HAP-1 (cell line): ENCODE measurements around the gene ACADSB.

Experiments
- DNase-seq, 2 experiments: peaks; one replicate each; pipeline ENCODE4 v3.0.0-alpha.2; 2016 to 2020; ENCODE audit warnings: low spot score in 2 of 2
- H3K27me3 ChIP-seq: fragments of 250-450 bp; sonication (Bioruptor Pico); 2 replicates; pipeline ENCODE4 v1.5.1; 2020; ENCODE audit warnings: low read depth, mild to moderate bottlenecking, moderate library complexity
- H3K36me3 ChIP-seq: fragments of 250-450 bp; sonication (Bioruptor Pico); replicated peaks from 2 replicates; pipeline ENCODE4 v1.5.1; 2020; ENCODE audit warnings: mild to moderate bottlenecking
- H3K4me1 ChIP-seq: fragments of 250-450 bp; sonication (Bioruptor Pico); 2 replicates; pipeline ENCODE4 v1.5.1; 2020; ENCODE audit warnings: mild to moderate bottlenecking
- H3K4me3 ChIP-seq: fragments of 250-450 bp; sonication (Bioruptor Pico); 2 replicates; pipeline ENCODE4 v1.5.1; 2020; ENCODE audit warnings: mild to moderate bottlenecking, moderate library complexity
- H3K9me3 ChIP-seq: fragments of 250-450 bp; sonication (Bioruptor Pico); 2 replicates; pipeline ENCODE4 v1.5.1; 2020; ENCODE audit warnings: mild to moderate bottlenecking, moderate library complexity
- in situ Hi-C: fragments of 300-500 bp; cut with MboI; formaldehyde crosslinking; loops from 3 replicates; pipeline ENCODE4 v1.14.3; 2020; ENCODE audit warnings: low sequenced_read_pairs, inconsistent platforms, mixed read lengths

Gene ACADSB

DNA sequence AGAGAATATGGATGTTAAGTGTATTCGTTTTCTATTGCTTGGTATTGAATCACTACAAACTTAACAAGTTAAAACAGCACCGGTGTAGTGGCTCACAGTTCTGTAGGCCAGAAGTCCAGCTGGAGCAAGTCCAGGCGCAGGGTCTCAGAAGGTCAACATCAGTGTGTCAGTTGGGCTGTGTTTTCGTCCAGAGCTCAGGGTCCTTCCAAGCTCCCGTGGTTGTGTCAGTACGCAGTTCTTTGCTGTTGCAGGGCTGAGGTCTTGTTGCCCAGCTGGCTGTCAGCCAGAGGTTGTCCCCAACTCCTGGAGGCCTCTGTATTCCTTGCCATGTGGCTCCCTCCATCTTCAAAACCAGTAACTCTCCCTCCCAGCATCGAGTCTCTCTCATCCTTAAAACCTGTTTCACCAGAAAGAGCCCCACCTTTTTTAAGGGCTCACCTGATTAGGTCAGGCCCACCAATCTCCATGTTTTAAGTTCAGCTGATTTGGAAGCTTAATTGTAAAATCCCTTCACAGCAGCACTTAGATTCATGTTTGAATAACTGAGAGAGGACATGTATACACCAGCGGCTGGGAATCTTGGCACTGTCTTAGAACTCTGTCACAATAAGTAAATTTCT lies 26.8 kb downstream of the ACADSB start:
- H3K9me3 ChIP-seq, result no peaks in the 10 kb centered on the region
- no peak overlapping the region for H3K4me3 ChIP-seq
- in situ Hi-C loops, result no loop called here
- 0 out of 2 replicates have a peak, but pooled peaks cover 2% of the 10 kb centered on the region for H3K4me1 ChIP-seq
- no peaks in the 10 kb centered on the region for H3K36me3 ChIP-seq
- no peak for DNase-seq
- no peaks in the 10 kb centered on the region for H3K27me3 ChIP-seq

DNA sequence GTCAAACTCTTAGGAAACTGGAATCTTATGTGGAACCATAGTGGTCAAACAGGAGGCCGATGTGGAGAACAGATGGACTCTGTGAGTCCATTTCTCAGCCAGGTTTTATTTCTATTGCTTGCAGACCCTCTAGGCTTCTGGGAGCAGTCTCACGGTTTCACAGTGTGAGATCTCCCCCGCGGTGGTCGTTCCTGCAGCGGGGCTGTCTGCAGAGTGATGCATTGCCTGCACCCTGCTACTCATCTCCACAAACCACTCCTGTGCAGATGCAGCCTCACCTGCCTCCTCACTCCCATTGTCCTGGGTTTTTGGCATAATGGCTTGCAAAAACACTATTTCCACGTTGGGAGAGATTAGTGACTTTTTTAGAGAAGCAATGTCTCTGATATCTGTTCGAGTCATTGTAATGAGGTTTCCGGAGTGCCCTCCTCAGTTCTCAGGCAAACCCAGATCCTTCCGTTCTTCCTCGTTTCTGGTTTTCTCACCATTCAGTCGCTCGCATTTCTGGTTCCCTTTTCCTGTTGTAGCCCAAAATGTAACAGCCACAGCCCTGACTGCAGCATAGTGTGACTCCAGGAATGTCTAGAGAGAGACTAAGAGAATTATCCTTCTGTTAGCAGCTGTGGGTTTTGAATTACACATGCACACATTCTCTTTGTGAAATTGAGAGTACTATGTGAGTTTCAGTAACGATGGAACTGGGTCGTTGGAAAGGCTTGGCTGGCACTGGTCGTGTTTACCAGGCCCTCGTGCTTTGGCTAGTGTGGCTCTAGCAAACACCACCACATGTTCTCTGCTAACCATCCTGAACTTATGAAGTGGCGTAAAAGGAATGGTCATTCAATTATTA lies 30.2 kb downstream of the ACADSB start:
- Histone ChIP-seq H3K4me3 (no peak overlapping the region), H3K36me3 (0 out of 2 replicates have a peak, but pooled peaks cover 2% of the 10 kb centered on the region), H3K4me1 (no peaks in the 10 kb centered on the region), H3K9me3 (no peaks in the 10 kb centered on the region), H3K27me3 (no peaks in the 10 kb centered on the region)
- no peak for DNase-seq
- in situ Hi-C loops, result no loop called here

GRCh38 chr10:123039632-123039930 lies 30.8 kb downstream of the ACADSB start:
- Histone ChIP-seq H3K9me3 (no peaks in the 10 kb centered on the region), H3K4me1 (no peaks in the 10 kb centered on the region), H3K4me3 (no peak overlapping the region), H3K36me3 (0 out of 2 replicates have a peak, but pooled peaks cover 2% of the 10 kb centered on the region), H3K27me3 (no peaks in the 10 kb centered on the region)
- DNase-seq, result no peak
- in situ Hi-C loops, result no loop called here

- H3K36me3 ChIP-seq, result 0 out of 2 replicates have a peak, but pooled peaks cover 4% of the 10 kb centered on the region
- H3K4me1 ChIP-seq, result no peaks in the 10 kb centered on the region
- H3K9me3 ChIP-seq, result no peaks in the 10 kb centered on the region
- H3K4me3 ChIP-seq, result no peak overlapping the region
- in situ Hi-C loops, result loop anchor here (10.0 kb wide), 2 partner anchors 92 to 512 kb away; partner anchors contain the start of gene HMX3
- no peak for DNase-seq
- no peaks in the 10 kb centered on the region for H3K27me3 ChIP-seq
Observed at GRCh38 chr10:123042708-123043408, 34.1 kb downstream of the ACADSB start.

GRCh38 chr10:123043409-123043925 lies 34.7 kb downstream of the ACADSB start:
- H3K4me3 ChIP-seq, result no peak overlapping the region
- in situ Hi-C loops, result loop anchor here (10.0 kb wide), 2 partner anchors 91 to 511 kb away; partner anchors contain the start of gene HMX3
- no peaks in the 10 kb centered on the region for H3K27me3 ChIP-seq
- no peaks in the 10 kb centered on the region for H3K9me3 ChIP-seq
- no peaks in the 10 kb centered on the region for H3K4me1 ChIP-seq
- peak; percentile 55 to 67 for DNase-seq
- H3K36me3 ChIP-seq, result 0 out of 2 replicates have a peak, but pooled peaks cover 4% of the 10 kb centered on the region

DNA sequence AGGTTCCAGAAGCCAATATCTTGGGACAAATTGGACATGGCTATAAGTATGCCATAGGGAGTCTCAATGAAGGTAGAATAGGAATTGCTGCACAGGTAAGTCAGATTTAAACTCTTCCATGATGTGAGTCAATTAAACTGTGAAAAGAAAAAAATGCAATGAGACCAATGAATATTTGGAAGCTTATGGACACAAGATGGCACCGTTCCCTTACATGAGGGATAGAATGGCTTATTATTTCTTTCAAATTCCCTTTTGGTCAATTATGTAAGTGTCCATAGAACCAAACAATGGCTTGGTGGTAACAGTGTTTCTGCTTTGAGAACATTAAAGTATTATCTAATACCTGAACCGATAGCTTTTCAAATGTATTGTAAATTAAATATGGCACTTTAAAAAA lies 35.6 kb downstream of the ACADSB start:
- DNase-seq, result no peak
- Histone ChIP-seq H3K36me3 (peaks cover 4% of the 10 kb centered on the region; the same call in 1 of the 2 replicates), H3K4me1 (no peaks in the 10 kb centered on the region), H3K27me3 (no peaks in the 10 kb centered on the region), H3K4me3 (no peak overlapping the region), H3K9me3 (no peaks in the 10 kb centered on the region)
- in situ Hi-C loops, result loop anchor here (10.0 kb wide), 2 partner anchors 90 to 510 kb away; partner anchors contain the start of gene HMX3

- in situ Hi-C loops, result loop anchor here (10.0 kb wide), 2 partner anchors 89 to 509 kb away; partner anchors contain the start of gene HMX3
- no peaks in the 10 kb centered on the region for H3K27me3 ChIP-seq
- H3K4me1 ChIP-seq, result no peaks in the 10 kb centered on the region
- DNase-seq, result no peak
- H3K9me3 ChIP-seq, result no peaks in the 10 kb centered on the region
- H3K36me3 ChIP-seq, result peaks cover 8% of the 10 kb centered on the region; the same call in 1 of the 2 replicates
- H3K4me3 ChIP-seq, result no peak overlapping the region
Observed at GRCh38 chr10:123045961-123046731, 37.3 kb downstream of the ACADSB start.

DNA sequence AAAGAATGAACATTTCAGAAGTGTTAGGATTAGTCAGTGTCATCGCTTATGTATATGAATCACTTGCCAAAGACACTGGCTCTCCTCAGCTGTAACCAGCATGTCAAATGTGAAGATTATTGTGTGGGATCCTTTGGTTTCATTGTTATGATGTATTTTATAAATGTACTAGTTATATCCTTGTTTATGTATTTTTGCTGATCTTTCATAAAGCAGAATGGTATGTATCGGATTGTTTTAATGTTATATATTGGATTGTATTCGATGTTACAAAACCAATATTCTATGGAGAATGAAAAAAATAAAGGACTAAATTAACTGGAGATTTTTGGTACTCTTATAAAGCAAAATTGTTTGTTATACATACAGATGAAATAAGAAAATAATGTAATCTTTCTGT lies 49.2 kb downstream of the ACADSB start:
- Histone ChIP-seq H3K27me3 (0 out of 2 replicates have a peak, but pooled peaks cover 3% of the 10 kb centered on the region), H3K36me3 (peaks cover 4% of the 10 kb centered on the region), H3K4me1 (no peaks in the 10 kb centered on the region), H3K4me3 (no peak overlapping the region), H3K9me3 (no peaks in the 10 kb centered on the region)
- no peak for DNase-seq
- in situ Hi-C loops, result no loop called here

DNA sequence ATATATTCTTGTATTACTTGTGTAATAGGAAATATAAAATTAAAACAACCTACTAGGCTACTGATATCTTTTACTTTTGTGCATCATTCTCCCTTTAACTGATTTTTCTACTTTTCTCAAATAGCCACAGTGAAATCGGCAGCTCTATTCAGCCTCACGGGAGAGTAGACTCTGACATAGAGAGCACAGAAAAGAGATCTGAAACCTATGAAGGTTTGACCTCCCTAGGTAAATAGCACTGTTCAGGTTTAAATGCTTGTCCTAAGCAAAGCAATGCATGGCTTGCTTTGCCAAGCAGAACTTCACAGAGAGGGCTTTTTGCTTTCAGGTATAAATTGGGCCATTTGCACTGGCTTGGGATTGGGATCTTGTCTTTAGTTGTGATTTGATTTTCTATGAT lies 53.1 kb downstream of the ACADSB start:
- no peaks in the 10 kb centered on the region for H3K9me3 ChIP-seq
- no peak overlapping the region for H3K4me3 ChIP-seq
- DNase-seq, result no peak
- H3K4me1 ChIP-seq, result no peaks in the 10 kb centered on the region
- in situ Hi-C loops, result no loop called here
- no peaks in the 10 kb centered on the region for H3K36me3 ChIP-seq
- H3K27me3 ChIP-seq, result 0 out of 2 replicates have a peak, but pooled peaks cover 3% of the 10 kb centered on the region

DNA sequence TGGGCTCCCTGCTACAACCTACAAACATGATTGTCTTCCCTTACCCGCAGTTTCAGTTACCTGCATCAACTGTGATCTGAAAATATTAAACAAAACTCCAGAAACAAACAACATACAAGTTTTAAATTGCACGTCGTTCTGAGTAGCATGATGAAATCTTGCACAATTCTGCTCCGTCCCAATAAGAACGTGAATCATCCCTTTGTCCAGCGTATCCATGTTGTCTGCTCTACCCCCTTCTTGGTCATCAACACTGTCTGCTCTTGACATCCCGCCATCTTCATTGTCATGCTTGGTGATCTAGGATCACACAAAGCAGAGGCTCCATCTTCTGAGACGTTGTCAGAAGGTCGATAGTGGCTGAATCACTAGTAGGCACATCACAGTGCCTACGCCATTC lies 53.9 kb downstream of the ACADSB start:
- H3K36me3 ChIP-seq, result no peaks in the 10 kb centered on the region
- DNase-seq, result no peak
- no peaks in the 10 kb centered on the region for H3K4me1 ChIP-seq
- no peak overlapping the region for H3K4me3 ChIP-seq
- H3K27me3 ChIP-seq, result 0 out of 2 replicates have a peak, but pooled peaks cover 3% of the 10 kb centered on the region
- in situ Hi-C loops, result no loop called here
- no peaks in the 10 kb centered on the region for H3K9me3 ChIP-seq

DNA sequence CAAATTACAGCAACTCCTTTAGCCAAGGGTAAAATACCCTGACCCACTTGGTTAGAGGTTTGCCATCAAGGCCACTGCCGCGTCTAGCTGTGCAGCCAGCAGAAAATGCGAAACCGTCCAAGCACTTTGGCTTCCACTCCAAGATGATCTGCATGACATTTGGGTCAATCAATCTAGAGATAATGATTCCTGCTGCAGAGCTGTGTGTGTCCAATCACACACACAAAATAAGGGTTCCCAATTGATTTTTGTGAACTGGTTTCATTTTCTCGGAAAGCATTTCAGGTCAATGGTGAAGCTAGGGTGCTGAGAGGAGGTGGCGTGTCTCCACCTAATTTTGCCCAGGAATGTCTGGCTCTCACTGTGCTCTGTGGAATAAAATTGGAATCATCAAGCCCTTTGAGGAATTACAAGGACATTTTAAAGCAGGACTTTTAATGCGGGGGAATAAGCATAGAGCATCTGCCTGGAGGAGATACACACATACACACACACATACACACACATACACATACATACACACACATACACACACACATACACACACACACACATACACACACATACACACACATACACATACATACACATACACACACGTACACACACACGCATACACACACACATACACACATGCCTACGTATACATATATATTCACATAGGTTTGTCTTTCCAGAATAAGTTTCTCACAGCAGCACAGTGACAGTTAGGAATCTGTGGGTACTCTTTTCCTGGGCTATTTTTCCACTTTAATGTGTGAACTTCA lies 59.5 kb downstream of the ACADSB start:
- no peaks in the 10 kb centered on the region for H3K36me3 ChIP-seq
- H3K4me3 ChIP-seq, result no peak overlapping the region
- peaks cover 5% of the 10 kb centered on the region for H3K4me1 ChIP-seq
- no peak for DNase-seq
- no peaks in the 10 kb centered on the region for H3K9me3 ChIP-seq
- H3K27me3 ChIP-seq, result no peaks in the 10 kb centered on the region
- in situ Hi-C loops, result no loop called here

DNA sequence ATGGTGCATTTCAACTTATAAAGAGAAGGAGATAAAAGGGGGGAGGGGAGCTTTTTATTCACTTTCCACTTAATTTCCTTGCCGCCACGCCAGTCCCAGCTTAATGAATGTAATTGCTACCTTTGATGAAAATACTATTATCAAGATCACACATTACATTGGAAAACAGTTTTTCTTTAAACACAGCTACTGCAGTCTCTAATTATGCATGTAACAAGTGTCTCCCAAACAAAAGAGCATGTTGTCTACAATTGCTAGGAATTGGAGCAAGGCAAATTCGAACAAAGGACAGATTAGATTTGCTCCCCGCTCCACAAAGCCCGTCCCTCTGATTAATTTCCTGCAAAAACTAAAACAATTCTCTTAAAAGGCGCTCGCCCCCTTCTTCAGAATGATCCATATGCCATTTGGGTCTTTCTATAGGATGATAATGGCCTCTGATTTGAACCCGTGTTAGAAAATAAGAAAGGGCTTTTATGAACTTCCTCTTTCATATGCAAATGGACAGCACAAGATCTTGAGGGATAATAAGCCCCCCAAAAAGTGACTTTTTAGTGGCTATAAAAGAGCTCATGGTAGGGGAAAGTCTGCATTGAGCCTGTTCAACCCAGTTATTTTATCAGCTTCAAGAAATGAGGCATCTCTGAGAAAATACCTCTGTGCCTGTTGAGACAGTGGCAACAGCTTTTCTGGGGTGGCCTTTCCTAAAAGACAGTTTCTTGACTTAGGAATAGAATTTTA lies 60.6 kb downstream of the ACADSB start:
- in situ Hi-C loops, result no loop called here
- no peaks in the 10 kb centered on the region for H3K27me3 ChIP-seq
- H3K36me3 ChIP-seq, result no peaks in the 10 kb centered on the region

More for the DNA sequence above, 60.6 kb downstream of the ACADSB start:
- peak in 1 of 2 experiments; percentile 36 for DNase-seq
- no peaks in the 10 kb centered on the region for H3K9me3 ChIP-seq
- peaks cover 5% of the 10 kb centered on the region for H3K4me1 ChIP-seq
- H3K4me3 ChIP-seq, result no peak overlapping the region
